ENCODE results near the gene HCN3. TPM values are rescaled to one million over a fixed set of nuclear protein-coding genes. Genes with fewer than 3 reads are reported as not detected.

HCN3 gene
- total and polyA plus RNA-seq, 3 donors from 2014 or later = 2.2 to 3.8 (median 3.5) TPM

GRCh38 chr1:155254228-155254713 lies 23.0 kb upstream of the HCN3 start:
- H3K4me3 ChIP-seq = peak overlapping the region; percentile 85 to 86
- no peak for DNase-seq
- peak overlapping the region; percentile 88 to 96 for H3K27ac ChIP-seq
- peaks cover 40% of the 10 kb centered on the region for H3K4me1 ChIP-seq
- no peaks in the 10 kb centered on the region for H3K27me3 ChIP-seq
- TF ChIP-seq POLR2A (IDR thresholded peaks at IDR 0.05) = no peak
- TF ChIP-seq CTCF (IDR thresholded peaks at IDR 0.05) = no peak
- WGBS, 2 donors = 40 to 50% methylated on average over 2 to 11 of the region's 12 CpGs
- no peaks in the 10 kb centered on the region for H3K36me3 ChIP-seq (ENCODE audit: low read depth, missing control alignments)
- intact Hi-C loops (cut with DNase I; ENCODE audit: low total_unique reads) = loop anchor here (10.0 kb wide), 2 partner anchors 71 to 341 kb away; partner anchors contain the start of gene RUSC1
- no peaks in the 10 kb centered on the region for H3K9me3 ChIP-seq

- intact Hi-C loops (cut with DNase I; ENCODE audit: low total_unique reads) = loop anchor here (10.0 kb wide), 2 partner anchors 70 to 340 kb away; partner anchors contain the start of gene RUSC1
- no peak for DNase-seq
- Histone ChIP-seq H3K27ac (peak overlapping the region; percentile 88 to 96), H3K9me3 (no peaks in the 10 kb centered on the region), H3K4me3 (peak overlapping the region; percentile 85 to 86), H3K36me3 (ENCODE audit: low read depth, missing control alignments) (no peaks in the 10 kb centered on the region), H3K4me1 (peaks cover 40% of the 10 kb centered on the region), H3K27me3 (no peaks in the 10 kb centered on the region)
- TF ChIP-seq CTCF (IDR thresholded peaks at IDR 0.05) (no peak), POLR2A (IDR thresholded peaks at IDR 0.05) (no peak)
- 0 to 2% methylated on average over 20 to 29 of the region's 35 CpGs for WGBS, 2 donors
Observed at GRCh38 chr1:155254714-155255242, 22.5 kb upstream of the HCN3 start.

- 0 to 1% methylated on average over 46 to 48 of the region's 54 CpGs for WGBS, 2 donors
- intact Hi-C loops (cut with DNase I; ENCODE audit: low total_unique reads) = loop anchor here (10.0 kb wide), 2 partner anchors 69 to 339 kb away; partner anchors contain the start of gene RUSC1
- Histone ChIP-seq H3K27ac (peak within 1 kb of the TSS; percentile 88 to 96), H3K4me1 (peaks cover 40% of the 10 kb centered on the region), H3K36me3 (ENCODE audit: low read depth, missing control alignments) (no peaks in the 10 kb centered on the region), H3K4me3 (peak within 1 kb of the TSS; percentile 85 to 86), H3K9me3 (no peaks in the 10 kb centered on the region), H3K27me3 (no peaks in the 10 kb centered on the region)
- TF ChIP-seq CTCF (IDR thresholded peaks at IDR 0.05) = peak in 1 of 3 experiments; percentile 1
- no peak for TF ChIP-seq POLR2A (IDR thresholded peaks at IDR 0.05)
- peak; percentile 93 for DNase-seq
Observed at GRCh38 chr1:155255243-155256007, 21.8 kb upstream of the HCN3 start, which contains the start of gene ENTREP3. Gene ENTREP3 (minus strand): TSS chr1:155255483. CDS start chr1:155254877, 606 bp downstream.

- H3K4me3 ChIP-seq = peak overlapping the region; percentile 85 to 86
- intact Hi-C loops (cut with DNase I; ENCODE audit: low total_unique reads) = loop anchor here (10.0 kb wide), 2 partner anchors 69 to 339 kb away; partner anchors contain the start of gene RUSC1
- 46 to 65% methylated on average over 19 to 20 of the region's 20 CpGs for WGBS, 2 donors
- no peak for DNase-seq
- H3K27me3 ChIP-seq = no peaks in the 10 kb centered on the region
- no peaks in the 10 kb centered on the region for H3K9me3 ChIP-seq
- H3K36me3 ChIP-seq (ENCODE audit: low read depth, missing control alignments) = no peaks in the 10 kb centered on the region
- H3K4me1 ChIP-seq = peaks cover 34% of the 10 kb centered on the region
- H3K27ac ChIP-seq = peak overlapping the region; percentile 88 to 96
- TF ChIP-seq POLR2A (IDR thresholded peaks at IDR 0.05) = no peak
- no peak for TF ChIP-seq CTCF (IDR thresholded peaks at IDR 0.05)
Observed at GRCh38 chr1:155256058-155256852, 21.0 kb upstream of the HCN3 start.

Measured in testis (tissue), 3 donors.